NCI-H2029 treated with DMSO at 0.1 percent for 48 hours (cell line): ENCODE measurements around the gene COPG1.
"Not testable (repeated sequence)": the region's sequence is repeated elsewhere in the genome, so short reads cannot be mapped to it uniquely, and the experiment has no call there.

Experiments
- DNase-seq: peaks from one replicate; lab custom pipeline; 2025; lab: John Stamatoyannopoulos, UW

Gene COPG1

DNA sequence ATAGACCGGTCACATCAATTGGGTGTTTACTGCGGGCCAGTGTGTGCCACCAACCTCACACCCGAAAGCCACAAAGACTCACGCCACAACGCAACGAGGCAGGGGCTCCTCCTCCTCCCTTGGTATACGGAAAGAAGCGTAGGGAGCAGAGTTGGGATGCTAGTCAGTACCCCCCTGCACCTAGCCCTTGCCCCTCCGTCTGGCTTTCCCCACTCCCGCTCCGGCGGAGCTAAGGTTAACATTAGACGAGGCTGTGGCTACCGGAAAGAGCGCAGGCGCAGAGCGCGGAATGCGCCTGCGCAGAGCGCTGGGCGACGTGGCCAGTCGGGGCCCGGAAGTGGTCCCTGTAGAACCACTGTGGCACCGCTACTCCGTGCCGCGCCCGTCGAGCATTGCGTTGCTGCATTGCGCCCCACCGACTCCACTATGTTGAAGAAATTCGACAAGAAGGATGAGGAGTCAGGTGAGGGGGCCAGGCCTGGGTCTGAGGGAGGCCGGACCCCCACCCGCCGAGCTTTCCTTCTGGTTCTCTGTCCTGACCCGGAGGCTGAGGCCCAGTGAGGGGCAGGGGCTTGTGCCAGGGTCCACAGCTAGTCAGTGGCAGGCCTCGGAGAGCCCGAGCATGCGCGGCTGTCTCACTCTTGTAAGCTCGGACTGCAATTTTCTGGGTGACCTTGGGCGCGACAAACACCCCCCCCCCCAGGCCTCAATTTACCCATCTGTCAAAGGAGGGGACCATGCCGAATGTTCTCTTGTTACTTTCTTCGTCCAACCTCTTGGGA lies at the start of gene COPG1:
Gene COPG1 (plus strand): TSS at position 323 of the 782 bp plus-strand sequence. CDS start 104 bp downstream, at position 427.
- DNase-seq = peak; percentile 40

- no peak for DNase-seq
Observed at GRCh38 chr3:129204473-129204872, 44.9 kb upstream of the COPG1 start.

DNA sequence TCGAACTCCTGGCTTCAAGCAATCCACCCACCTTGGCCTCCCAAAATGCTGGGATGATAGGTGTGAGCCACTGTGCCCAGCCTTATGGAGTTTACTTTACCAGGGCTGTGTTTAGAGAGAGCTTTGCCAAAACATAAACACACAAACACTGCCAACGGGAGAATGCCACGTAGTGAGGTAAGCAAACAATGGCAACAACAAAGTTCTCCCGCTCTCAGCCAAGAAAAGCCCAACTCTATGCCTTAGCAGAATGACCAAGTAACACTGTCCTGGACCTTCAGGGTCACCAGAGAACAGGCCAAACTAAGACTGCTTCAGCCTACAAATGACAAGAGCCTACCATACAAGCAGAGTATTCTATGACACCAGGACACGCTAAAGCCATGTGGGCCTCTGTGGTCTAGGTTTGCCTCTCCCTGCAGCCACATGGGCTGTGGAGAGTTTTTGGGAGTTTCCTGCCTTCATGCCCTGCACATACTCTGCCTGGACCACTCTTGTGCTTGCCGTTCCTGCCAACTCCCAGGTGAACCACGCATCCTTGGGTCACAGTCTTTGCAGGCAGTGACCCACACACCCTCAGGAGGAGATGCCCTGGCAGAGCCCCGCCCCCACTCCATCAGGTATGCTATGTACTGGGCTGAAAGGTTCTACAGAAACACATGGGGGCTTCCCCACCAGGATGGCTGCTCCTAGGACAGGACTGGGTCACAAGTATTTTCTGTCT lies 44.1 kb upstream of the COPG1 start:
- no peak for DNase-seq

GRCh38 chr3:129207479-129207878 lies 41.9 kb upstream of the COPG1 start:
- no peak for DNase-seq

GRCh38 chr3:129211345-129211744 lies 38.1 kb upstream of the COPG1 start:
- DNase-seq = no peak

DNA sequence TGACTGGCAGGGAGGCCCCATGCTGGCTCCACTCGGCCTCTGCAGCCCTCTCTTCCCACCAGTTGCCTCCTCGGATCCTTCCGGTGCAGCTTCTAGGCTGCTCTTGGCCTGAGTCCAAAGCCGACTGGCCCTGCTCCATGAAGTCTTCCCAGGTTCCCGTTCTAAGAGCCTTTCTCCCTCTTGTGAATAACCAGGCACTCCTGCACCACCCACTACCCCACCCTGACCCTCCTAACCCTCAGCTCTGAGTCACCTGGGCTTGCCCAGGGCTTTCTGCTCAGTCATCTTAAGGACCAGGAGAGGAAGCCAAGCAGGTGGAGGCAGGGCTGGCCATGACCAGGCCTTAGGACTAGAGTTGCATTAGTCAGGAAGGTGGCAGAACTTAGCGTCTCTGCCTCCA lies 37.6 kb upstream of the COPG1 start:
- peak; percentile 67 for DNase-seq

- no peak for DNase-seq
Observed at GRCh38 chr3:129213238-129213637, 36.2 kb upstream of the COPG1 start.

DNA sequence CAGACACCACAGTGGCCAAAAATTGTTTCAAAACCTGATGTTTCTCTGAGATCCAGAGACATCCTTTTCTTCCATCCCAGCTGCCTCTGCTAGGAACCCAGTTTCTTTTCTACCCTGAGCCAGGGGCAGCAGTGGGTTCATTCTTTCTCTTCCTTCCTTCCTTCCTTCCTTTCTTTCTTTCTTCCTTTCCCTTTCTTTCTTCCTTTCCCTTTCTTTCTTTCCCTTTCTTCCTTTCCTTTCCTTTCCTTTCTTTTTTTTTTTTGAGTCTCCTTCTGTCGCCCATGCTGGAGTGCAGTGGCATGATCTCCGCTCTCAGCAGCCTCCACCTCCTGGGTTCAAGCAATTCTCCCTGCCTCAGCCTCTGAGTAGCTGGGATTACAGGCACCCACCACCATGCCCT lies 30.7 kb upstream of the COPG1 start:
- no peak for DNase-seq

GRCh38 chr3:129224387-129224786 lies 25.0 kb upstream of the COPG1 start:
- DNase-seq = not testable (repeated sequence)

- DNase-seq = no peak
Observed at GRCh38 chr3:129224984-129225393, 24.4 kb upstream of the COPG1 start.

DNA sequence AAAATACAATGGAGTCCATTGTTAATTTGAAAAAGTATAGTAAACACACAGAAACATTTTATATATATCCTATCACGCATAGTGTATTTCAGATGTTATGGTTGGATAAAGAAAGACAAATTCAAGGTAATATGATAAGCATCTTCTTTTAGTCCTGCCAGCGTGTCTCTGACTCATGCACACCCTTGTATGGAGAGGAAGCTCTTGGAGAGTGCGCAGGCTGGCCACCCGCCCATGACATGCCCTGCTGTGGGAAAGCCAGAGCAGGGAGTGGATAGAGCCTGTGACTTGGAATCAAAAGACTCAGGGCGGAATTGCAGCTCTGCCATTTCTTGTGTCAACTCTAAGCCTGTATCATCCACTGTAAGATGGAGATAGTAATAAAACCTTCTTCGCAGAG lies 23.0 kb upstream of the COPG1 start:
- DNase-seq = no peak

- no peak for DNase-seq
Observed at GRCh38 chr3:129228891-129229585, 20.4 kb upstream of the COPG1 start.

DNA sequence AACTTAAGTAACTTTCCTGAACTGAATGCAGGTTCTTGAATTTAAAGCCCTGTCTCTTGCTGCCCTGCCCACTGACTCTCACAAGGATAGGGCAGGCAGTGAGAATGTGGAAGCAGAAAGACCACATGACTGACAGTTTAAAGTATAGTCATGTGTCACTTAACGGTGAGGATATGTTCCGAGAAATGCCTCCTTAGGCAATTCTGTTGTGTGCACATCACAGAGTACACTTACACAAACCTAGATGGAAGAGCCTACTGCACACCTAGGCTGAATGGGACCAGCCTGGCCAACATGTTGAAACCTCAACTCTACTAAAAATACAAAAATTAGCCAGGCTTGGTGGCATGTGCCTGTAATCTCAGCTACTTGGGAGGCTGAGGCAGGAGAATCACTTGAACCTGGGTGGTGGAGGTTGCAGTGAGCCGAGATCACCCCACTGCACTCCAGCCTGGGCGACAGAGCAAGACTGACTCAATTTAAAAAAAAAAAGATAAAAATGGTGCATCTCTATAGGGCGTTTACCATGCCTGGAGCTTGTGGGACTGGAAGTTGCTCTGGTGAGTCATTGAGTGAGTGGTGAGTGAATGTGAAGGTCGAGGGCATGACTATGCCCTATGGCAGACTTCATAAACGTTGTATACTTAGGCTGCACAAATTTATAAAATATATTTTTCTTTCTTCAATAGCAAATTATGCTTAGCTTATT lies 18.9 kb upstream of the COPG1 start:
- DNase-seq = no peak

GRCh38 chr3:129231331-129232119 lies 17.9 kb upstream of the COPG1 start:
- DNase-seq = no peak

DNA sequence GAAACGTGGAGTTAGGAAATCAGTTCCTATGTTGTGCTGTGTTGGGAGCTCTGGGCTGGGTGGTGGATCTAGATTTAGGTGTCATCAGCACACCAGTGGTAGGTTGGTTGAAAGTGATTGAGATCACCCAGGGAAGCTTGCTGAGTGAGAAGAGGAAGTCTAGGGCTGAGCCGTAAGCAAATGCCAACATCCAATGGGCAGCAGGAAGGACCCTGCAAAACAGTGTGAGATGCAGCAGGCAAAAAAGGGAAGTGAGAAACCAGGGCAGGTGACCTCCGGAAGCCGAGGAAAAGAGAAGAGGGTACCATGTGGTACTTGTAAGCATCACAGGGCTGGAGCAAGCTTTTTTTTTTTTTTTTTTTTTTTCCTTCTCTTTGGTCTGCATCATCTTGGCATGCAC lies 15.9 kb upstream of the COPG1 start:
- DNase-seq = no peak

DNA sequence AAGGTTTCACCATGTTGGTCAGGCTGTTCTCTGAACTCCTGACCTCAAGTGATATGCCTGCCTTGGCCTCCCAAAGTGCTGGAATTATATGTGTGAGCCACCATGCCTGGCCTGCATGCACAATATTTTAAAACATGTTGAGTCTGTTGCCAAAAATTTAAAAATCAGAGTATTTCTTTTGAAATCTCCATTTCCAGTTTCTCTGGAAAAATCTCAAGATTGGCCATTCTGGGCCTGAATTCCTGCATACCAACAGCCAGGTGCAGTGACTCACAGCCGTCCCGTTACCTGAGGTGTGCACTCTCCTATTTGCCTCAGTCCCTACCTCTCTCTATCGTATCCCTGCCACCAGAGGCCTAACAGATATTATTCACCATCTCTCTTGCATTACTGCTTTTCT lies 15.0 kb upstream of the COPG1 start:
- no peak for DNase-seq

DNA sequence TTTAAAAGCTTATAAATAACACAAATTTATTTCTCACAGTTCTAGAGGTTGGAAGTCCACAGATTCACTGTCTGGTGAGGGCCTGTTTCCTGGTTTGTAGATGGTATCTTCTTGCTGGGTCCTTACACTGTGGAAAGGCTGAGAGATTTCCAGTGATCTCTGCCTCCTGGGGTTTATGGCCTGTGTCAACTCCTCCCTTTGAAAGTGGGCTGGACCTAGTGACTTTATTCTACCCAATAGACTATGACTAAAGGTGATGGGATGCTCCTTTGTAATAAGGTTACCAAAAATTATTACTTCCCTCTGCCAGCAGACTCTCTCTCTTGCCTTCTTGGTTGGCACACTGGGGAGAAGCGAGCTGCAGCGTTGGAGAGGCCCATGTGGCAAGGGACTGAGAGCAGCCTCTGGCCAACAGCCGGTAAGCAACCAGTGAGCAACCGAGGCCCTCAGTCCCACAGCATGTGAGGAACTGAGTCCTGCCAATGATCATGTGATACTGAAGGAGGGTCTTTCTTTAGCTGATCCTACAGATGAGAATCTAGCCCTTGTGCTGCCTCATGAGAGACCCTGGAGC lies 14.0 kb upstream of the COPG1 start:
- DNase-seq = no peak

GRCh38 chr3:129238945-129239705 lies 10.3 kb upstream of the COPG1 start:
- DNase-seq = no peak

GRCh38 chr3:129239991-129240390 lies 9.4 kb upstream of the COPG1 start:
- DNase-seq = no peak

GRCh38 chr3:129240436-129240835 lies 9.0 kb upstream of the COPG1 start:
- no peak for DNase-seq
